Measurements from ENCODE around the gene PRR23E.

PRR23E gene

GRCh38 chr3:127183931-127184869 is 8.7 kb upstream of the PRR23E start:
- no peak for DNase-seq (ENCODE audit: low read depth, low spot score)

GRCh38 chr3:127184870-127185216 is 8.1 kb upstream of the PRR23E start:
- DNase-seq (ENCODE audit: low read depth, low spot score), result no peak

- no peak for DNase-seq (ENCODE audit: low read depth, low spot score)
Observed at GRCh38 chr3:127185268-127185667, 7.7 kb upstream of the PRR23E start.

GRCh38 chr3:127185962-127186674 is 6.8 kb upstream of the PRR23E start:
- DNase-seq (ENCODE audit: low read depth, low spot score), result no peak

- DNase-seq (ENCODE audit: low read depth, low spot score), result no peak
Observed at GRCh38 chr3:127187316-127187715, 5.6 kb upstream of the PRR23E start.

GRCh38 chr3:127193341-127193740 is 410 bp downstream of the PRR23E start:
- no peak for DNase-seq (ENCODE audit: low read depth, low spot score)

- DNase-seq (ENCODE audit: low read depth, low spot score), result no peak
Observed at GRCh38 chr3:127193775-127194174, 844 bp downstream of the PRR23E start.

GRCh38 chr3:127194601-127195187 is 1.8 kb downstream of the PRR23E start:
- DNase-seq (ENCODE audit: low read depth, low spot score), result no peak

- no peak for DNase-seq (ENCODE audit: low read depth, low spot score)
Observed at GRCh38 chr3:127195417-127195816, 2.5 kb downstream of the PRR23E start.

- no peak for DNase-seq (ENCODE audit: low read depth, low spot score)
Observed at GRCh38 chr3:127196002-127196401, 3.1 kb downstream of the PRR23E start.

- no peak for DNase-seq (ENCODE audit: low read depth, low spot score)
Observed at GRCh38 chr3:127196466-127197299, 3.8 kb downstream of the PRR23E start.

GRCh38 chr3:127197300-127198189 is 4.6 kb downstream of the PRR23E start:
- no peak for DNase-seq (ENCODE audit: low read depth, low spot score)

GRCh38 chr3:127200086-127200691 is 7.3 kb downstream of the PRR23E start:
- DNase-seq (ENCODE audit: low read depth, low spot score), result no peak

GRCh38 chr3:127203024-127203423 is 10.1 kb downstream of the PRR23E start:
- DNase-seq (ENCODE audit: low read depth, low spot score), result no peak

GRCh38 chr3:127204841-127205582 is 12.1 kb downstream of the PRR23E start:
- no peak for DNase-seq (ENCODE audit: low read depth, low spot score)

- DNase-seq (ENCODE audit: low read depth, low spot score), result no peak
Observed at GRCh38 chr3:127206154-127206553, 13.2 kb downstream of the PRR23E start.

- no peak for DNase-seq (ENCODE audit: low read depth, low spot score)
Observed at GRCh38 chr3:127206611-127207516, 13.9 kb downstream of the PRR23E start.

GRCh38 chr3:127207727-127208482 is 15.0 kb downstream of the PRR23E start:
- no peak for DNase-seq (ENCODE audit: low read depth, low spot score)
